ENCODE results near the gene MNT. TPM values are rescaled to one million over a fixed set of nuclear protein-coding genes. Genes with fewer than 3 reads are reported as not detected.

The MNT gene
- total RNA-seq, 1 donor from 2014 or later: 4.5 TPM

GRCh38 chr17:2378905-2379304, 22.0 kb downstream of the MNT start:
- TF ChIP-seq CTCF (IDR thresholded peaks at IDR 0.05; ENCODE audit: insufficient read depth, low read length, severe bottlenecking): no peak
- H3K4me3 ChIP-seq (ENCODE audit: low read depth, low read length): no peak overlapping the region
- FAIRE-seq: no peak

DNA sequence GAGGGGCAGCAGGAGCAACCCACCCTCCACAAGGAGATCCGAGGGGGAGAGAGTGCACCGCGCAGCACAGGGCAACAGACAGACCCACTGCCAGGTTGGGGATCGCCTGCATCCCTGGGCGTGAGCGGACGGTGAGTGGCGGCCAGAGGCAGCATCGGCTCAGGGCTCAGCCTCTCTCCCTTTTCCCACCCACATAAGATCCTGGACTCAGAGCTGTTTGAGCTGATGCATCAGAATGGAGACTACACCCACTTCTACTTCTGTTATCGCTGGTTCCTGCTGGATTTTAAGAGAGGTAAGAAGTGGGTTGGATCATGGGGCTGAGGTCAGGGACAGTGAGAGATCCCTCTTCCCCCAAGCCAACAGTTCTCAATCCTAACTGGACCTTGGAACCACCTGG, 23.2 kb downstream of the MNT start:
- peaks cover 21% of the 10 kb centered on the region for H3K36me3 ChIP-seq (ENCODE audit: control insufficient read depth, insufficient read depth, low read length)
- no peak for TF ChIP-seq CTCF (IDR thresholded peaks at IDR 0.05; ENCODE audit: insufficient read depth, low read length, severe bottlenecking)
- H3K27me3 ChIP-seq (ENCODE audit: control insufficient read depth, insufficient read depth, low read length): no peaks in the 10 kb centered on the region
- FAIRE-seq: peak; percentile 23
- no peak for DNase-seq (ENCODE audit: low read depth)
- no peak overlapping the region for H3K4me3 ChIP-seq (ENCODE audit: low read depth, low read length)

More at GRCh38 chr17:2378905-2379304, 22.0 kb downstream of the MNT start:
- H3K36me3 ChIP-seq (ENCODE audit: control insufficient read depth, insufficient read depth, low read length): peaks cover 15% of the 10 kb centered on the region
- H3K27me3 ChIP-seq (ENCODE audit: control insufficient read depth, insufficient read depth, low read length): no peaks in the 10 kb centered on the region
- no peak for DNase-seq (ENCODE audit: low read depth)

- FAIRE-seq: no peak
- Histone ChIP-seq H3K36me3 (ENCODE audit: control insufficient read depth, insufficient read depth, low read length) (peaks cover 18% of the 10 kb centered on the region), H3K4me3 (ENCODE audit: low read depth, low read length) (no peak overlapping the region), H3K27me3 (ENCODE audit: control insufficient read depth, insufficient read depth, low read length) (no peaks in the 10 kb centered on the region)
- DNase-seq (ENCODE audit: low read depth): no peak
- no peak for TF ChIP-seq CTCF (IDR thresholded peaks at IDR 0.05; ENCODE audit: insufficient read depth, low read length, severe bottlenecking)
Measured at GRCh38 chr17:2376107-2376506, 24.8 kb downstream of the MNT start.

DNA sequence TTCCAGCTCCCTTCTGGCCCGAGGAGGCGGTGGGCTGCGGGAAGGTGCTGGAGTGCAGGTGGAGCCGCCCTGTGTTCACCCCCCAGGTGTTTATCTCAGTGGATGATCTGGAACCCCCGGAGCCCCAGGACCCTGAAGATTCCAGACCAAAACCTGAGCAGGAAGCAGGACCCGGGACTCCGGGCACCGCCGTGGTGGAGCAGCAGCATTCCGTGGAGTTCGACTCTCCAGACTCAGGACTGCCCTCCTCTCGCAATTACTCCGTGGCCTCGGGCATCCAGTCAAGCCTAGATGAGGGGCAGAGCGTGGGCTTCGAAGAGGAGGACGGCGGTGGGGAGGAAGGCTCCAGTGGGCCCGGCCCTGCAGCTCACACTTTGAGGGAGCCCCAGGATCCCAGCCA, 25.5 kb downstream of the MNT start:
- peaks cover 19% of the 10 kb centered on the region for H3K36me3 ChIP-seq (ENCODE audit: control insufficient read depth, insufficient read depth, low read length)
- DNase-seq (ENCODE audit: low read depth): no peak
- no peaks in the 10 kb centered on the region for H3K27me3 ChIP-seq (ENCODE audit: control insufficient read depth, insufficient read depth, low read length)
- no peak for TF ChIP-seq CTCF (IDR thresholded peaks at IDR 0.05; ENCODE audit: insufficient read depth, low read length, severe bottlenecking)
- no peak for FAIRE-seq
- H3K4me3 ChIP-seq (ENCODE audit: low read depth, low read length): no peak overlapping the region

GRCh38 chr17:2374549-2375285, 26.1 kb downstream of the MNT start:
- no peak for TF ChIP-seq CTCF (IDR thresholded peaks at IDR 0.05; ENCODE audit: insufficient read depth, low read length, severe bottlenecking)
- no peak for FAIRE-seq
- DNase-seq (ENCODE audit: low read depth): no peak
- peaks cover 16% of the 10 kb centered on the region for H3K36me3 ChIP-seq (ENCODE audit: control insufficient read depth, insufficient read depth, low read length)
- no peak overlapping the region for H3K4me3 ChIP-seq (ENCODE audit: low read depth, low read length)
- no peaks in the 10 kb centered on the region for H3K27me3 ChIP-seq (ENCODE audit: control insufficient read depth, insufficient read depth, low read length)

DNA sequence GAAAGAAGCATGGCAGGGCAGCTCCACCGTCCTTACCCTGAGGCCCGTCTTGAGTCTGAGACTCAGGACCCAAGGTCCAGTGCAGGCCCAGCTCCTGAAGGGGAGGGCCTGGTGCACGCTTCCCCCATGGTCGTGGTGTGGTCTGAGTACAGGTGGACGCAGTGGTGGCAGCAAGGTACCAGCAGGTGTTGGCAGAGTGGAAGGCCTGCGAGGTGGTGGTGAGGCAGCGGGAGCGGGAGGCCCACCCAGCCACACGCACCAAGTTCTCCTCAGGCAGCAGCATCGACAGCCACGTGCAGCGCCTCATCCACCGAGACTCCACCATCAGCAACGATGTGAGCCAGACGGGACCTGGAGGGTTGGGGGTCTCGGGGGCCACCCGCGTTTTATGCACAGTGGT, 27.7 kb downstream of the MNT start:
- DNase-seq (ENCODE audit: low read depth) (no peak), FAIRE-seq (no peak)
- H3K27me3 ChIP-seq (ENCODE audit: control insufficient read depth, insufficient read depth, low read length): no peaks in the 10 kb centered on the region
- H3K36me3 ChIP-seq (ENCODE audit: control insufficient read depth, insufficient read depth, low read length): peaks cover 13% of the 10 kb centered on the region
- TF ChIP-seq CTCF (IDR thresholded peaks at IDR 0.05; ENCODE audit: insufficient read depth, low read length, severe bottlenecking): no peak
- H3K4me3 ChIP-seq (ENCODE audit: low read depth, low read length): no peak overlapping the region
